Activated CD8-positive, alpha-beta memory T cell treated with anti-CD3 and anti-CD28 coated beads, Interleukin-2, amount 10 ng/mL, durations not matched to agents 7 days and 5 days (primary cell): ENCODE results near the gene LIPC. TPM values are rescaled to one million over a fixed set of nuclear protein-coding genes. Genes with fewer than 3 reads are reported as not detected.
"Not testable (repeated sequence)": the region's sequence is repeated elsewhere in the genome, so short reads cannot be mapped to it uniquely, and the experiment has no call there.

Experiments
- ATAC-seq: fragments of 150-1000 bp; cut with Tn5 transposase; one replicate; pipeline ENCODE4 v1.10.0; 2021; ENCODE audit warnings: moderate library complexity
- CTCF ChIA-PET: fragments of 350-600 bp; sonication (Branson Sonifier 250); formaldehyde crosslinking; loops from one replicate; lab custom pipeline; 2021; ENCODE audit warnings: antibody characterized with exemption; lab: Charles Lee
- DNase-seq: peaks from one replicate; pipeline ENCODE4 v3.0.0-alpha.2; 2020
- H3K27ac Mint-ChIP-seq: one replicate; pipeline ENCODE4 v1.8.0; 2021; ENCODE audit warnings: mild to moderate bottlenecking, mixed read lengths
- H3K27me3 Mint-ChIP-seq: one replicate; pipeline ENCODE4 v1.8.0; 2021; ENCODE audit warnings: mixed read lengths
- H3K36me3 Mint-ChIP-seq: one replicate; pipeline ENCODE4 v1.8.0; 2021; ENCODE audit warnings: mild to moderate bottlenecking, mixed read lengths
- H3K4me1 Mint-ChIP-seq: one replicate; pipeline ENCODE4 v1.8.0; 2021; ENCODE audit warnings: mixed read lengths
- H3K4me3 Mint-ChIP-seq: one replicate; pipeline ENCODE4 v1.8.0; 2021; ENCODE audit warnings: mild to moderate bottlenecking, moderate library complexity, mixed read lengths
- H3K9me3 Mint-ChIP-seq: one replicate; pipeline ENCODE4 v1.8.0; 2022; ENCODE audit warnings: low read depth, mixed read lengths
- total RNA-seq, 2 experiments: library from RNA; stranded (reverse); gene quantifications; one replicate each; pipeline ENCODE4 v1.2.3, GENCODE V29; 2021

Gene LIPC
- total RNA-seq, 2 experiments from 2014 or later, result 5.3 to 9.0 TPM

- Mint-ChIP-seq H3K27me3 (no peaks in the 10 kb centered on the region), H3K4me3 (no peak overlapping the region), H3K36me3 (peaks cover 18% of the 10 kb centered on the region), H3K4me1 (peaks cover 13% of the 10 kb centered on the region), H3K9me3 (peaks cover 5% of the 10 kb centered on the region), H3K27ac (no peak overlapping the region)
- DNase-seq (no peak), ATAC-seq (no peak)
- CTCF ChIA-PET, result interaction anchor here (0.7 to 1.4 kb wide), 2 partner anchors 11 to 287 kb away, joined by 3 to 4 read pairs; no protein-coding TSS in a partner anchor
Observed at GRCh38 chr15:58588096-58588495, 156.3 kb downstream of the LIPC start.

GRCh38 chr15:58589047-58589446, 157.3 kb downstream of the LIPC start:
- ATAC-seq, result no peak
- Mint-ChIP-seq H3K9me3 (no peaks in the 10 kb centered on the region), H3K27me3 (no peaks in the 10 kb centered on the region), H3K36me3 (peaks cover 19% of the 10 kb centered on the region), H3K4me3 (no peak overlapping the region), H3K27ac (no peak overlapping the region), H3K4me1 (peaks cover 20% of the 10 kb centered on the region)
- CTCF ChIA-PET, result interaction anchor here (1.4 kb wide), 1 partner anchor 12 kb away, joined by 4 read pairs; no protein-coding TSS in a partner anchor
- DNase-seq, result no peak

- H3K36me3 Mint-ChIP-seq, result peaks cover 25% of the 10 kb centered on the region
- DNase-seq (no peak), ATAC-seq (no peak)
- CTCF ChIA-PET, result no interaction called here
- no peaks in the 10 kb centered on the region for H3K27me3 Mint-ChIP-seq
- peaks cover 27% of the 10 kb centered on the region for H3K4me1 Mint-ChIP-seq
- no peaks in the 10 kb centered on the region for H3K9me3 Mint-ChIP-seq
- H3K4me3 Mint-ChIP-seq, result no peak overlapping the region
- H3K27ac Mint-ChIP-seq, result no peak overlapping the region
Observed at GRCh38 chr15:58590236-58590635, 158.4 kb downstream of the LIPC start.

GRCh38 chr15:58590926-58591325, 159.1 kb downstream of the LIPC start:
- CTCF ChIA-PET, result interaction anchor here (0.6 kb wide), 1 partner anchor 1099 kb away, joined by 3 read pairs; no protein-coding TSS in a partner anchor
- ATAC-seq (no peak), DNase-seq (no peak)
- no peaks in the 10 kb centered on the region for H3K9me3 Mint-ChIP-seq
- H3K36me3 Mint-ChIP-seq, result peaks cover 29% of the 10 kb centered on the region
- no peak overlapping the region for H3K4me3 Mint-ChIP-seq
- H3K4me1 Mint-ChIP-seq, result peaks cover 27% of the 10 kb centered on the region
- no peaks in the 10 kb centered on the region for H3K27me3 Mint-ChIP-seq
- no peak overlapping the region for H3K27ac Mint-ChIP-seq

- H3K36me3 Mint-ChIP-seq, result peaks cover 44% of the 10 kb centered on the region
- H3K27ac Mint-ChIP-seq, result peak overlapping the region; percentile 57
Observed at GRCh38 chr15:58593870-58594269, 162.1 kb downstream of the LIPC start.

GRCh38 chr15:58594898-58595297, 163.1 kb downstream of the LIPC start:
- H3K36me3 Mint-ChIP-seq, result peaks cover 50% of the 10 kb centered on the region
- H3K27me3 Mint-ChIP-seq, result no peaks in the 10 kb centered on the region
- DNase-seq (no peak), ATAC-seq (no peak)
- peaks cover 35% of the 10 kb centered on the region for H3K4me1 Mint-ChIP-seq
- CTCF ChIA-PET, result no interaction called here
- H3K4me3 Mint-ChIP-seq, result no peak overlapping the region
- H3K9me3 Mint-ChIP-seq, result no peaks in the 10 kb centered on the region
- H3K27ac Mint-ChIP-seq, result peak overlapping the region; percentile 17

More at GRCh38 chr15:58593870-58594269, 162.1 kb downstream of the LIPC start:
- Mint-ChIP-seq H3K4me3 (no peak overlapping the region), H3K9me3 (no peaks in the 10 kb centered on the region), H3K27me3 (no peaks in the 10 kb centered on the region), H3K4me1 (peaks cover 35% of the 10 kb centered on the region)
- CTCF ChIA-PET, result no interaction called here
- DNase-seq (no peak), ATAC-seq (no peak)

- Mint-ChIP-seq H3K9me3 (no peaks in the 10 kb centered on the region), H3K4me1 (peaks cover 35% of the 10 kb centered on the region), H3K36me3 (peaks cover 53% of the 10 kb centered on the region), H3K27me3 (no peaks in the 10 kb centered on the region), H3K27ac (no peak overlapping the region), H3K4me3 (no peak overlapping the region)
- DNase-seq, result no peak
- CTCF ChIA-PET, result interaction anchor here (0.6 to 0.9 kb wide), 2 partner anchors 149 to 326 kb away, joined by 3 read pairs; no protein-coding TSS in a partner anchor
- no peak for ATAC-seq
Observed at GRCh38 chr15:58595516-58596263, 163.9 kb downstream of the LIPC start.

GRCh38 chr15:58597943-58598828, 166.4 kb downstream of the LIPC start:
- ATAC-seq, result no peak
- no peak overlapping the region for H3K4me3 Mint-ChIP-seq
- peaks cover 33% of the 10 kb centered on the region for H3K4me1 Mint-ChIP-seq
- CTCF ChIA-PET, result interaction anchor here (0.5 to 1.1 kb wide), 2 partner anchors 14 to 100 kb away, joined by 3 read pairs; no protein-coding TSS in a partner anchor
- H3K9me3 Mint-ChIP-seq, result no peaks in the 10 kb centered on the region
- peaks cover 53% of the 10 kb centered on the region for H3K36me3 Mint-ChIP-seq
- DNase-seq, result no peak
- H3K27me3 Mint-ChIP-seq, result no peaks in the 10 kb centered on the region
- no peak overlapping the region for H3K27ac Mint-ChIP-seq

GRCh38 chr15:58598829-58599210, 167.0 kb downstream of the LIPC start:
- Mint-ChIP-seq H3K4me3 (no peak overlapping the region), H3K27me3 (no peaks in the 10 kb centered on the region), H3K9me3 (no peaks in the 10 kb centered on the region), H3K4me1 (peaks cover 30% of the 10 kb centered on the region), H3K27ac (no peak overlapping the region), H3K36me3 (peaks cover 54% of the 10 kb centered on the region)
- ATAC-seq (no peak), DNase-seq (no peak)
- CTCF ChIA-PET, result interaction anchor here (0.5 to 1.1 kb wide), 2 partner anchors 14 to 100 kb away, joined by 3 read pairs; no protein-coding TSS in a partner anchor

- H3K4me1 Mint-ChIP-seq, result peaks cover 12% of the 10 kb centered on the region
- ATAC-seq, result no peak
- CTCF ChIA-PET, result no interaction called here
- H3K4me3 Mint-ChIP-seq, result no peak overlapping the region
- H3K9me3 Mint-ChIP-seq, result no peaks in the 10 kb centered on the region
- H3K36me3 Mint-ChIP-seq, result peaks cover 58% of the 10 kb centered on the region
- H3K27ac Mint-ChIP-seq, result no peak overlapping the region
- DNase-seq, result no peak
- H3K27me3 Mint-ChIP-seq, result no peaks in the 10 kb centered on the region
Observed at GRCh38 chr15:58602823-58603222, 171.0 kb downstream of the LIPC start.

GRCh38 chr15:58603927-58604326, 172.1 kb downstream of the LIPC start:
- H3K9me3 Mint-ChIP-seq, H3K4me3 Mint-ChIP-seq, ATAC-seq, H3K27me3 Mint-ChIP-seq, DNase-seq, H3K27ac Mint-ChIP-seq: not testable (repeated sequence)
- CTCF ChIA-PET, result interaction anchor here (1.0 kb wide), 1 partner anchor 351 kb away, joined by 3 read pairs; no protein-coding TSS in a partner anchor
- Mint-ChIP-seq H3K36me3 (peaks cover 60% of the 10 kb centered on the region), H3K4me1 (peaks cover 14% of the 10 kb centered on the region)

- no peak overlapping the region for H3K4me3 Mint-ChIP-seq
- H3K27ac Mint-ChIP-seq, result no peak overlapping the region
- CTCF ChIA-PET, result interaction anchor here (1.0 kb wide), 1 partner anchor 352 kb away, joined by 3 read pairs; no protein-coding TSS in a partner anchor
- H3K36me3 Mint-ChIP-seq, result peaks cover 62% of the 10 kb centered on the region
- H3K4me1 Mint-ChIP-seq, result peaks cover 17% of the 10 kb centered on the region
- ATAC-seq (no peak), DNase-seq (no peak)
- no peaks in the 10 kb centered on the region for H3K9me3 Mint-ChIP-seq
- no peaks in the 10 kb centered on the region for H3K27me3 Mint-ChIP-seq
Observed at GRCh38 chr15:58604455-58604923, 172.7 kb downstream of the LIPC start.

- Mint-ChIP-seq H3K27me3 (no peaks in the 10 kb centered on the region), H3K36me3 (peaks cover 71% of the 10 kb centered on the region), H3K4me3 (no peak overlapping the region), H3K4me1 (peaks cover 17% of the 10 kb centered on the region), H3K9me3 (no peaks in the 10 kb centered on the region), H3K27ac (no peak overlapping the region)
- ATAC-seq, result no peak
- DNase-seq, result no peak
- CTCF ChIA-PET, result interaction anchor here (1.1 kb wide), 1 partner anchor 33 kb away, joined by 3 read pairs; no protein-coding TSS in a partner anchor
Observed at GRCh38 chr15:58605931-58606530, 174.2 kb downstream of the LIPC start.
